Measurements from ENCODE around the gene RNF215.

GRCh38 chr22:30375312-30375849 lies 11.8 kb downstream of the RNF215 start:
- TF ChIP-seq CTCF (IDR thresholded peaks at IDR 0.05) (no peak), POLR2A (IDR thresholded peaks at IDR 0.05) (no peak)
